Ishikawa (cell line): ENCODE data around the gene OXTR.

ENCODE experiments used
- FOXM1 ChIP-seq: IDR thresholded peaks from 2 replicates; pipeline ENCODE4 v1.6.1; 2012; ENCODE audit warnings: low read depth, borderline replicate concordance
- MAX ChIP-seq: IDR thresholded peaks from 2 replicates; pipeline ENCODE4 v1.6.1; 2012
- TF ChIP-seq, protein P1 (sequence below): IDR thresholded peaks from 2 replicates; pipeline ENCODE4 v1.6.1; 2012

GRCh38 chr3:8810561-8810960 is 41.1 kb upstream of the OXTR start:
- TF ChIP-seq, protein P1, sequence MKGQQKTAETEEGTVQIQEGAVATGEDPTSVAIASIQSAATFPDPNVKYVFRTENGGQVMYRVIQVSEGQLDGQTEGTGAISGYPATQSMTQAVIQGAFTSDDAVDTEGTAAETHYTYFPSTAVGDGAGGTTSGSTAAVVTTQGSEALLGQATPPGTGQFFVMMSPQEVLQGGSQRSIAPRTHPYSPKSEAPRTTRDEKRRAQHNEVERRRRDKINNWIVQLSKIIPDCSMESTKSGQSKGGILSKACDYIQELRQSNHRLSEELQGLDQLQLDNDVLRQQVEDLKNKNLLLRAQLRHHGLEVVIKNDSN: no peak
- TF ChIP-seq FOXM1 (no peak), MAX (no peak)
